ENCODE results near the gene CAP1.

DNA sequence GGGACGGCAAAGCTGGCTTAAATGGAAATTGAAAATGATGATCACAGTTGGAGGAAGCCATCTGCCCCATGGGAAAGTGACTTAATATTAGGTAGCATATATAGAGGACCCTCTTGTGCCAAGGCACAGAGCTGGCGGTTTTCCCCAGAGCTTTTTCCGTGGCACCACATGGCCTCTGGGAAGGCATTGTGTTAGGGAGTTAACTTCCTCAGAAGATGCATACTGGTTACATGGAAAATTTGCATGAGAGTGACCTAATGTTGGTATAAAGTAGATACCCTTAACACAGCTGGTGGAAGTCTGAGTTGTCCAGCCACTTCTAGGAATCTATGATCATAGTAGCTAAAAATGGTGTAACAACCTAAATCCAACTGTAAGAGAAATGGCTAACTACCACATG is 27.3 kb downstream of the CAP1 start:
- TF ChIP-seq, protein P1, sequence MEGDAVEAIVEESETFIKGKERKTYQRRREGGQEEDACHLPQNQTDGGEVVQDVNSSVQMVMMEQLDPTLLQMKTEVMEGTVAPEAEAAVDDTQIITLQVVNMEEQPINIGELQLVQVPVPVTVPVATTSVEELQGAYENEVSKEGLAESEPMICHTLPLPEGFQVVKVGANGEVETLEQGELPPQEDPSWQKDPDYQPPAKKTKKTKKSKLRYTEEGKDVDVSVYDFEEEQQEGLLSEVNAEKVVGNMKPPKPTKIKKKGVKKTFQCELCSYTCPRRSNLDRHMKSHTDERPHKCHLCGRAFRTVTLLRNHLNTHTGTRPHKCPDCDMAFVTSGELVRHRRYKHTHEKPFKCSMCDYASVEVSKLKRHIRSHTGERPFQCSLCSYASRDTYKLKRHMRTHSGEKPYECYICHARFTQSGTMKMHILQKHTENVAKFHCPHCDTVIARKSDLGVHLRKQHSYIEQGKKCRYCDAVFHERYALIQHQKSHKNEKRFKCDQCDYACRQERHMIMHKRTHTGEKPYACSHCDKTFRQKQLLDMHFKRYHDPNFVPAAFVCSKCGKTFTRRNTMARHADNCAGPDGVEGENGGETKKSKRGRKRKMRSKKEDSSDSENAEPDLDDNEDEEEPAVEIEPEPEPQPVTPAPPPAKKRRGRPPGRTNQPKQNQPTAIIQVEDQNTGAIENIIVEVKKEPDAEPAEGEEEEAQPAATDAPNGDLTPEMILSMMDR (IDR thresholded peaks at IDR 0.05) = no peak
- TF ChIP-seq POLR2A (IDR thresholded peaks at IDR 0.05) = no peak

Measured in adrenal gland (tissue), 5 donors.